ENCODE measurements around the gene DCBLD1. TPM values are rescaled to one million over a fixed set of nuclear protein-coding genes. Genes with fewer than 3 reads are reported as not detected.

The DCBLD1 gene
- total and polyA plus RNA-seq, 9 of the 15 experiments (the other 6 are each of a cell fraction or from before 2014, with no cell fraction given) = 0.80 to 8.5 (median 6.8) TPM

- no peaks in the 10 kb centered on the region for H3K27me3 ChIP-seq (ENCODE audit: control insufficient read depth in 2 of 2, insufficient read depth in 2 of 2, low read length in 2 of 2)
- H3K36me3 ChIP-seq (ENCODE audit: control insufficient read depth, insufficient read depth, low read length) = peaks cover 35% of the 10 kb centered on the region
- H3K9me1 ChIP-seq (ENCODE audit: control insufficient read depth, insufficient read depth, low read length) = no peaks in the 10 kb centered on the region
- H3K4me1 ChIP-seq (replicated peaks in 1 of 2; ENCODE audit: control insufficient read depth in 2 of 2, insufficient read depth in 2 of 2, low read length in 2 of 2) = peaks cover 0 to 21% of the 10 kb centered on the region in 2 experiments; a peak in 3 of 5 replicates
- 63% methylated on average over 3 of the region's 3 CpGs for WGBS (ENCODE audit: insufficient coverage, low coverage, missing lambda C conversion rate)
- in situ Hi-C loops (cut with MboI) = no loop called here
- H3K9ac ChIP-seq (ENCODE audit: insufficient read depth in 1 of 2, low read depth in 2 of 2, low read length in 2 of 2) = no peak overlapping the region; a peak in 1 of 4 replicates
- H3K4me3 ChIP-seq = no peak overlapping the region
- DNase-seq (ENCODE audit: extremely low read depth in 1 of 4, low spot score in 3 of 4) (no peak), FAIRE-seq (no peak), ATAC-seq (no peak)
- H2AFZ ChIP-seq (ENCODE audit: low read depth, low read length) = no peak overlapping the region
- CTCF ChIA-PET (ENCODE audit: low intra/inter-chr PET ratio) = no interaction called here
- BruUV-seq (replicated peaks) = no TSS peak
- H3K27ac ChIP-seq (ENCODE audit: extremely low read depth, low read depth, low read length) = no peak overlapping the region
- H3K9me3 ChIP-seq (replicated peaks; ENCODE audit: control insufficient read depth, insufficient read depth, low read depth, low read length) = no peaks in the 10 kb centered on the region; the same call in 1 of the 2 replicates
- POLR2A ChIA-PET = no interaction called here
- intact Hi-C loops (cut with micrococcal nuclease) = no loop called here
- no peaks in the 10 kb centered on the region; the same call in none of the 2 replicates for H4K20me1 ChIP-seq (replicated peaks; ENCODE audit: control insufficient read depth, insufficient read depth, low read length)
- H3K4me2 ChIP-seq (ENCODE audit: insufficient read depth, low read length) = no peak overlapping the region
- H3K79me2 ChIP-seq (ENCODE audit: control insufficient read depth, insufficient read depth, low read length) = peaks cover 67% of the 10 kb centered on the region
- no peak for TF ChIP-seq CHD1 (IDR thresholded peaks at IDR 0.05; ENCODE audit: low read length)
- TF ChIP-seq TCF7 (IDR thresholded peaks at IDR 0.05; ENCODE audit: borderline replicate concordance) = no peak
- no peak for TF ChIP-seq TCF3 (CRISPR knock-in tag; IDR thresholded peaks at IDR 0.05)
- no peak for TF ChIP-seq CC2D1A (IDR thresholded peaks at IDR 0.05)
- no peak for TF ChIP-seq NCOA1 (IDR thresholded peaks at IDR 0.05; ENCODE audit: low read depth)
- no peak for TF ChIP-seq MGA (IDR thresholded peaks at IDR 0.05)
- TF ChIP-seq RBM39 (optimal IDR thresholded peaks at IDR 0.05; ENCODE audit: low read depth, low read length) = no peak
- TF ChIP-seq MCM3 (IDR thresholded peaks at IDR 0.05) = no peak
- TF ChIP-seq CGGBP1 (CRISPR knock-in tag; IDR thresholded peaks at IDR 0.05) = no peak
- TF ChIP-seq RUNX1 (IDR thresholded peaks at IDR 0.05; ENCODE audit: low read depth) = no peak
- TF ChIP-seq ZC3H8 (IDR thresholded peaks at IDR 0.05) = no peak
- TF ChIP-seq CCAR2 (IDR thresholded peaks at IDR 0.05; ENCODE audit: low read depth, low read length) = no peak
- TF ChIP-seq HDAC6 (IDR thresholded peaks at IDR 0.05; ENCODE audit: low read depth, low read length) = no peak
These were observed 108.9 kb downstream of the DCBLD1 start for GRCh38 chr6:117591405-117591804.
